ENCODE results near the gene MAMLD1.

MAMLD1 gene

DNA sequence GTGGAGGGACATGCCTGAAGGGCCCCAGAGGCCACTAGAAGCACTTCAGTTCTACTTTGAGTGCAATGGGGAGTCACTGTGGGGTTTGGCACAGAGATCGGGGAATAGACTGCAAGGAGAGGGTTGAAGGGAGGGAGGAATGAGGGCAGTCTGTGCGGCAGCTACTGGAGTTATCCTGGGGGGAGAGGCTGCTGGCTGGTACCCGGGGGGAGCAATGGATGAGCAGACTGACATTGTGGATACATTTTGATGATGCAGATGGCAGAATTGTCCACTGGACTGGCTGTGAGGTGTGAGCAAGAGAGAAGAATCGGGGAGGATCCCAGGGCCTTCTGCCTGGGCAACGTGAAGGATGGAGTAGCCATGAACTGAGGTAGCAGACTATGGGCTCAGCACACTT, 2.8 kb upstream of the MAMLD1 start:
- Histone ChIP-seq H3K9ac (ENCODE audit: low read length) (no peak overlapping the region), H4K20me1 (ENCODE audit: low read depth, low read length) (no peaks in the 10 kb centered on the region), H3K4me2 (ENCODE audit: low read depth, low read length, poor library complexity, severe bottlenecking) (no peak overlapping the region), H3K27me3 (ENCODE audit: low read length) (no peaks in the 10 kb centered on the region), H3K79me2 (ENCODE audit: insufficient read depth, low read length) (no peaks in the 10 kb centered on the region), H3K9me2 (replicated peaks; ENCODE audit: insufficient read depth, low read length) (no peaks in the 10 kb centered on the region), H2AFZ (ENCODE audit: low read depth, low read length, severe bottlenecking) (no peak overlapping the region), H3K27ac (ENCODE audit: low read depth, low read length) (no peak overlapping the region), H3K36me3 (ENCODE audit: low read length) (no peaks in the 10 kb centered on the region), H3F3A (ENCODE audit: insufficient read depth) (no peaks in the 10 kb centered on the region), H3K9me3 (ENCODE audit: insufficient read depth, low read length) (no peaks in the 10 kb centered on the region), H3K4me3 (ENCODE audit: insufficient read depth, low read length, poor library complexity, severe bottlenecking) (no peak overlapping the region)
- TF ChIP-seq CTCF (IDR thresholded peaks at IDR 0.05; ENCODE audit: insufficient read depth, low read length, poor library complexity, severe bottlenecking) = no peak
- no peak for TF ChIP-seq EZH2phosphoT487 (conservative IDR thresholded peaks at IDR 0.05; ENCODE audit: low read length)

DNA sequence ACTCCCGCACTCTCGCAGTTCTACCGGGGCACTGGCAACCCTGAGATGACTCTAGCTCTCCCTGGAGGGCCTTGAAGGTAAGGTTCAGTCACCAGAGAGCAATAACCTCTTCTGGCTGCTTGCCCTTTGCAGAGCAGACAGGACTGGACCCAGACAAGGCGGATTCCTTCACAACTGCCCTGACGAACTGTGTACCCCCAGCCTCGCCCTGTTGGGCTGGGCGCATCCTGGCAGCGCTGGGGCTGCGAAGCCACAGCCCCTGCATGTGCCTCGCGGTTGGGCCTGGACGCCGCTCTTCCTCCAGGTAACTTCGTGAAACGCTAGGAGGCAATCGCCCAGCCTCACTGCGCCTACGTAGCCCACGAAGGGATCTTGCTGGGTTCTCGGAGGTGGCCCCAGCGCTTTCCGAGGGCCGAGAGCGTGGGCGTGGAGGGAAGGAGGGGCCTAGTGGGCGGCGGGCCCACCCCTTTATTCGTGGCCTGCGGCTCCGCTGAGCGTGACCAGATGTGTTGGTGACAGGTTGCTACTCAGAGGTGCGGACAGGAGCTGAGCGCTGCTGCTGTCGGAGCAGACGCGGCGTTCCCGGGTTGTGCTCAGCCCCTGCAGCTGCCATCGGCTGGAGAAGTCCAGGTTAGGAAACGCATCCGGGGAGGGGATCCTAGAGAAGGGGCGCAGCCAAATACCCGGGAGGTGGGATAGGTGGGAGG, 1.9 kb upstream of the MAMLD1 start:
- H3K27ac ChIP-seq (ENCODE audit: low read depth, low read length) = no peak overlapping the region
- H2AFZ ChIP-seq (ENCODE audit: low read depth, low read length, severe bottlenecking) = no peak overlapping the region
- no peaks in the 10 kb centered on the region for H3K9me2 ChIP-seq (replicated peaks; ENCODE audit: insufficient read depth, low read length)
- no peak overlapping the region for H3K4me3 ChIP-seq (ENCODE audit: insufficient read depth, low read length, poor library complexity, severe bottlenecking)
- no peak overlapping the region for H3K4me2 ChIP-seq (ENCODE audit: low read depth, low read length, poor library complexity, severe bottlenecking)
- no peaks in the 10 kb centered on the region for H3K27me3 ChIP-seq (ENCODE audit: low read length)
- H3K79me2 ChIP-seq (ENCODE audit: insufficient read depth, low read length) = no peaks in the 10 kb centered on the region
- TF ChIP-seq EZH2phosphoT487 (conservative IDR thresholded peaks at IDR 0.05; ENCODE audit: low read length) = no peak
- no peak for TF ChIP-seq CTCF (IDR thresholded peaks at IDR 0.05; ENCODE audit: insufficient read depth, low read length, poor library complexity, severe bottlenecking)
- H3K36me3 ChIP-seq (ENCODE audit: low read length) = no peaks in the 10 kb centered on the region
- no peak overlapping the region for H3K9ac ChIP-seq (ENCODE audit: low read length)
- no peaks in the 10 kb centered on the region for H4K20me1 ChIP-seq (ENCODE audit: low read depth, low read length)
- no peaks in the 10 kb centered on the region for H3K9me3 ChIP-seq (ENCODE audit: insufficient read depth, low read length)
- H3F3A ChIP-seq (ENCODE audit: insufficient read depth) = no peaks in the 10 kb centered on the region

GRCh38 chrX:150361777-150362351, 1.3 kb upstream of the MAMLD1 start:
- H3K4me2 ChIP-seq (ENCODE audit: low read depth, low read length, poor library complexity, severe bottlenecking) = no peak overlapping the region
- no peaks in the 10 kb centered on the region for H3K9me3 ChIP-seq (ENCODE audit: insufficient read depth, low read length)
- no peak overlapping the region for H3K4me3 ChIP-seq (ENCODE audit: insufficient read depth, low read length, poor library complexity, severe bottlenecking)
- H3K27me3 ChIP-seq (ENCODE audit: low read length) = no peaks in the 10 kb centered on the region
- H3F3A ChIP-seq (ENCODE audit: insufficient read depth) = no peaks in the 10 kb centered on the region
- H3K36me3 ChIP-seq (ENCODE audit: low read length) = no peaks in the 10 kb centered on the region
- no peak for TF ChIP-seq EZH2phosphoT487 (conservative IDR thresholded peaks at IDR 0.05; ENCODE audit: low read length)
- no peak for TF ChIP-seq CTCF (IDR thresholded peaks at IDR 0.05; ENCODE audit: insufficient read depth, low read length, poor library complexity, severe bottlenecking)
- H3K27ac ChIP-seq (ENCODE audit: low read depth, low read length) = no peak overlapping the region
- no peaks in the 10 kb centered on the region for H3K9me2 ChIP-seq (replicated peaks; ENCODE audit: insufficient read depth, low read length)
- no peak overlapping the region for H3K9ac ChIP-seq (ENCODE audit: low read length)
- no peak overlapping the region for H2AFZ ChIP-seq (ENCODE audit: low read depth, low read length, severe bottlenecking)
- H4K20me1 ChIP-seq (ENCODE audit: low read depth, low read length) = no peaks in the 10 kb centered on the region
- no peaks in the 10 kb centered on the region for H3K79me2 ChIP-seq (ENCODE audit: insufficient read depth, low read length)

Data from SU-DHL-6 (cell line).